Measurements from ENCODE around the gene AQP10.
"Not testable (repeated sequence)": the region's sequence is repeated elsewhere in the genome, so short reads cannot be mapped to it uniquely, and the experiment has no call there.

Gene AQP10

DNA sequence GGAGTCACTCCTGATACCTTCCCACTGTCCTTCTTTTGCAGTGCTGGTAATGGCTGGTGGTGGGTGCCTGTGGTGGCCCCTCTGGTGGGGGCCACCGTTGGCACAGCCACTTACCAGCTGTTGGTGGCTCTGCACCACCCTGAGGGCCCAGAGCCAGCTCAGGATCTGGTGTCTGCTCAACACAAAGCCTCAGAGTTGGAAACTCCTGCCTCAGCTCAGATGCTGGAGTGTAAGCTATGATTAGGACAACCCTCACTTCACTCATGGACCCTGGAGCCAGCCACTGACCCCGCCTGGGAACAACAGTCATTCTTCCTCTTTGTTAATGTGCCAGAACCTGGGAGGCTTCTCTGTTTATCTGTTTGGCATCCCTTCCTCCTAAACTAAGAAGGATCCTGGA is 3.3 kb downstream of the AQP10 start:
- DNase-seq (ENCODE audit: low spot score), result no peak

DNA sequence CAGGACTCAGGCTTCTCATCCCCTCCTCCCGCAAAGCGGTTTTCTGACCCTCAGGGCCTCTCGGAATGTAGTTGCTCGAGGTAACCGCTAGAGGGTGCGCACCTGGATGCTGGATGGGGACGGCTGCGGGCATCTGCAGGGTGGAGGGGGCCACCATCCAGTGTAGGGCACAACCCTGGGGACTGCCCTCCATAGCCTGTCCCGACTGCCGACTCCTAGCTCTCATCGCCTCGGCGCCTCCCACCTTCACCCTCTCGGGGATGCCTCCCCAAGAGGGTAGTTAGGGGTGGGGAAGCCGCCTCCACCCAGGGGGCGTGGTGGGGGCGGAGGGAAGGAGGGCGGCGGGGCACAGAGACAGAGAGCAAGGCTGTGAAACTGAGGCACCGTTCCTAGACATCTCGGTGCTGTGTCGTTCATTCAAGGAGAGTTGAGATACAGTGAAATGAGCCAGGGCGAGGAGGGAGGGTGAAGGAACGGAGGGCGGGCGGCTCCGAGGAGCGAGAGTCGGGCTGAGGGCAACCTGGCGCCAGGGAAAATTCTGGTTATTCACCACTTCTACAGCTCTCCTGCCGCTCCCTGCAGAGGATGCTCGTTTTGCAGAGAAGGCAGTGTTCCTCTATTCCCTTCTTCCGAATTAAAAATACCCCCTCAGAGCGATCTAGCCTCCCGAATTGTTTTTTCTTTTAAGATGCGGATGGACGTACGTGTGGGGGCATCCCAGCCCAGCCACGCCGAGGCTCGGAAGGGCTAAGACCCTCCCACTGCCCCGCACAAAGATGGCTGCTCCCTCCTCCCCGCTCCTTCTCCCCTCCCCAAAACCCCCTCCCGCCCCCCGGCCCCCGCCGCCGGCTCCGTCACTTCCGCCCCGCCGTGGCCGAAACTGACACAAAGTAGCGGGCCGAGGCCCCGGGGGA is 4.0 kb downstream of the AQP10 start, which contains the start of gene ATP8B2:
Gene ATP8B2 (plus strand): TSS at position 857 of the 914 bp plus-strand sequence. CDS start 2,617 bp downstream, outside the sequence.
- peak; percentile 92 for DNase-seq (ENCODE audit: low spot score)

DNA sequence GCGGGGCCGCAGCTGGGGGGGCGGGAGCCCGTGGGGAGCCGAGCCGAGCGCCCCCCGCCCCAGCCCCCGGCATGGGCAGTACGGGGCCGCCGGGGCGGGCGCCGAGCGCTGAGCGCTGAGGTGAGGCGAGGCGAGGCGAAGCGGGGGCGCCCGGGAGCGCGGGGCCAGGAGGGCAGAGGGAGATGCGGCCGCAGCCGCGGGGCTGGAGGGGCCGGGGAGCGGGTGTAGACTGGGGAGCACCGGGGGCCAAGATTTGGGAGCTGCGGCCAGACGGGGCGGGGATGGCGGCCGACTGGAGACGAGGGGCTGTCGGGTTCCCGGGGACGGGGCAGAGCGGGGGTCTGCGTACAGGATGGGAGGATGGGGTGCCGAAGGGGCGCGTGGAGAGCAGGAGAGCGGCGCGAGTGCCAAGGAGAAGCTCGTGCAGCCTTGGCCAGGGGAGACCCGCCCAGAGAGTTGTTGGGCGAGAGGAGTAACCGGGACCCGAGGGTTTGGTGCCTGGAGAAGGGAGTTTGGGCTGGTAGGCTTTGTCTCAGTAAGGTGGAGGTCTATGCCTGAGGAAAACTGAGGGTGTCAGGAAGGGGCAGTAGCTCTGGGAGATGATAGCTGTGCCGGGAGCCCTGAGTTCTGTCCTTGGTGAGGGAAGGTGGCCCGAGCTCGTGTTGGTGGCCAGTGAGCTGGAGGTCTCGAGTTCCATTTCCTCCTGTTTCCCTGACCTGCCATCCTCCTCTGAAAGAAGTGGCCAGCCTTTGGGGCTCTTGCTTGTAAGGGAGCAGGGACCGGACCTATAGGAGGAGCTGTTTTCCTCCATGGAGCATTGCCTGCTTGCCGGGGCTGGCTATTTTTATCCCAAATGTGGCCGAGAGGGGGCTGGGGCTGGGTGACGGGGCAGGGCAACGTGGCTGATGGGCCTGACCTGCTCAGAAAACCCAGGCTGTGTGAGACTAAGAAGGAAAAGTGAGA is 5.0 kb downstream of the AQP10 start:
- peak; percentile 81 for DNase-seq (ENCODE audit: low spot score)

DNA sequence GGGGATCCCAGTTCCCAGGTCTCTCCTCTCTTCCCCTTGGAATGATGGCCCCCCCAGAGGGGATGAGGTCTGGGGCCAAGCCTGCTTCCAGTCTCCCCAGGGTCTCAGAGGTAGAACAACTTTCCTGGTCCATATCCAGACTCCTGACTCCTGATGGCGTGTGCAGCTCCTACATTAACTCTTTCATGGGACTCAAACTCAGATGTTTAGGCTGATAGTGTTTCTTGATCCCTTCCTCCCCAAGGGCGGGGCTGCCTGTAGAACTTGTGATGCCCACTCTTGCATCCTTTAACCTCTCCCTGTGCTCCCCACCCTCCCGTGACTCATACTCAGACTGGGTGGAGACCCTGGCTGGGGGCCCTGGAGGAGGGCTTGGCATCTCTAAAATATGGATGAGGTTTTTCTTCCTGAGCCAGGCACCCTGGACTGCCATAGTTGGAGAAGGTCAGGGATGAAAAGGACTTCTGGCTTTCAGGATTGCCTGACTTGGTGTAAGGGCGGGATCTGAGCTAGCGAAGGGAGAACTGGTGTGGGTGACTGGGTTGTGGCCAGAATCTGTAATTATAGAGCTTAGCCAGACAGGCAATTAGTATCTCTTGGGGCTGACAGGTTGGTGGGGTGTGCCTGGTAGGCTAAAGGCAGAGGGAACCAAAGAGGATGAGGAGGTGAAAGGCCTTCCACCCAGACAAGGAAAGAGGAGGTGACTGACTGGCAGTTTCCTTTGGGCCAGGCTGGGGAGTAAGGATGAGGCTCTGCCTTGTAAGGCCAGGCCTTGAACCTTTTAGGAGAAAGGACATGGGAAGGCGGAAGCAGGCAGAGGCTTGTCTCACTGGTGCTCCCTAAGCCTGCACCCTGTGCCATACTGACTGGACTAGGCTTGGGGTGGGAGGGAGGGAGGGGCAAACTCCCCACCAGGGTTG is 5.9 kb downstream of the AQP10 start:
- DNase-seq (ENCODE audit: low spot score), result no peak

DNA sequence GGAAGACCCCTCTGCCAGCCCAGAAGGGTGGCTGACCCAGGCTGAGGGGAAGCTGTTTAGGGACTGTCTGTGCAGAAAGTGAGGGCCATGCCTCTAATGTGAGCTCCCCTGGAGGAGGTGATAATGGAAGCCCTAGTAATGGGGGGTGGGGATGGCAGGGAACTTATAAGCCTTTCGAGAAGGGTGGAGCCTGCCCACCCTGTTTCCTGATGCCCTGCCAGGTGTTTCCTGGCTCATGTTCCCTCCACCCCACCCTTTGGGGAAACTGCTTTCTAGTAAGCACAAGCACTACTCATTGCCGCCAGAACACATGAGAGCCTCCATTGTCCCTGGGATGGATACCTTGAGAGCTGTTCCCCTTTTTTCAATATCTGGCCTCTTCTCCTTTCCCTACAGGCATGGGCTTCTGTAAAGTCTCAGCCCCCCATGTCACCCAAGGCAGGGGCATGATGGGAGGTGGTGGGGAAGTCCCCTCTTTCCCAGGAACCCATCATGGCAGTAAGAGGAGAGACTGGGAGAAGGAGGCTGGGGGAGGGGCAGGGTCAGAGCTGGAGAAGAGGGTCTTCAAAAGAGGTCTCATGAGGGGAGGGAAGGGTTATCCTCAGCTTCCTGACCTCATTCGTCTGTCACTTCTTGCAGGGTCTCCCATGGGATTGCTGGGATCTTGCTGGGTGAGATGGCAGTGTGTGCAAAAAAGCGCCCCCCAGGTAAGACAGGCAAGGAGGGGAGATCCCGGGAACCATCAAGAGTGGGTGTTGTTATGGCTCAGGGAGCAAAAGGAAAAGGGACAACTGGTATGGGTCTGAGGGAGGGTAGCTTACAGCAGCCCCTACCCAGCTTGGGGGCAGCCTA is 6.8 kb downstream of the AQP10 start:
- no peak for DNase-seq (ENCODE audit: low spot score)

DNA sequence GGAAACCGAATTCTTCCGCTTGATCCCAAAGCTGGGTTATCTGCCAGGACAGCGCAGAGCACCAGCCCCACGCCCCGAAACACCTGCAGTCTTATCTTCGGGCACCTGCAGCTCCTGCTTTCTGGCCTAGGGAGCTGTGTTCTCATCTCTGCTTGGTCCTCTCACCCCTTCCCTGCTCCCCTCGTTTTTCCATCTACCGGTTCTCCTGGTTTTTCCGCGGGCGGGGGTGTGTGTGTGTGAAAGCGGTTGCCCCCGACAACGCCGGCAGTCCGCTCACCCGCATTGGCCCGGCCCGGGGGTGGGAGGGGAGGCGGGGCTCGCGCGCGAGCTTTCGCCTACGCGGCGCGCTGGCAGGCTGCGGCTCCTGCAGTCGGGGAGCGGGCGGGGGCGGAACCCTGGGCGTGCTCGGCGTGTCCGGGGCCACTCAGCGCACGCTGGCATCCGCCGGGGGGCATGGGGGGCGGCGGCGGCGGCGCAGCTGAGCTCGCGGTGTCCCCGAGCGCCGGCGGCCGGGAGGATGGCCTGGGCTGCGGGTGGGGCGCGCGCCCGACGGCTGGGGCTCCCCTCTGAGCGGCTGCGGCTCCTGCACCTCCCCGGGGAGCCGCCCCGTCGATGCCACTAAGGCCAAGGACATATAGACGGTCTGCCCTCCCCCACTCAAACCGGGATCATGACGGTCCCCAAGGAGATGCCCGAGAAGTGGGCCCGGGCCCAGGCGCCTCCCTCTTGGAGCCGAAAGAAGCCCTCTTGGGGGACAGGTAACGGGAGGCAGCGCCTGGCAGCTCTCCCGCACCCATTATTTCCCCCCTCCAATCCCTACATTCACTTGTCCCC is 7.6 kb downstream of the AQP10 start:
- DNase-seq (ENCODE audit: low spot score), result peak; percentile 88

DNA sequence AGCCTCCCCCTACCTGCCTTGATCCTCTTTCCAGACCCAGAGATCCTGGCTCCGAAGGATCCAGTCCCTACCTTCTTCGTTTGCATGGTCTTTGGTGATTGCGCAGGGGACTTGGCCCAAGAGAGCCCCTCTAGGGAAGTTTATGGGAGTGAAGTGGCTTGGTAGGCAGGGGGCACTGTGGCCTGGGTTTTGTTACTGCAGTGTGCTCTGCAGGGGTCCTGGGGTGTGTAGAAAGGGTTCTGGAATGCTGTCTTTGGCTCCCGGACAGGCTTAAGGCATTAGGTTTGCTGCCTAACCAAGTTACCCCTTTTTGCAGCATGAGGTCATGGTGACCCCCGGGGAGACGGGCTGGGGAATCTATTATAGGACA is 8.2 kb downstream of the AQP10 start:
- no peak for DNase-seq (ENCODE audit: low spot score)

DNA sequence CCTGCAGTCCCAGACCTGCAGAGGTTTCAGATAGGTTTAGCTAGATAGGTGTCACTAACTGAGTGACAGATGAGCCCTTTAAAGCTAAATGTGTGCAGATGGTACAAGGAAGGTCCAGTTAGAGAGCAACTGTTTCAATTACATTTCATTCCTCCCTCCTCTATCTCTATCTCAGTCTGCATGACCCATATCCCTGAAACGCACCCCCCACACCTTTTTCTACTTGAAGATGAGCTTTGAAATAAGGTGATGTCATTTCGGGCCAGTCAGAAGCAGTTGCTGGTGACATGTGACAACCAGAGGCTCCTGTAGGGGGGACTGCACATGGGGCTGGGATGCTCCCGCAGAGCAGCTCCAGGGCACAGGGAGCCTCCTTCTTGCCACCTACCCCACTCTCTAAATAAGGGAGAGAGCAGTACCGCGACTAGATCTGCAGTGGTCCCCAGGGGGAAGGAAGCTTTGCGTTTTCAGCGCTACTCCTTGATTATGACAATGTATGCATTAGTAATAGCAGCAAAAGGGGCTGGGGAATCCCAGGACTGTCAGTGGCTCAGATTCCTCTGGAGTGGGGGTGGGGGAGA is 8.7 kb downstream of the AQP10 start:
- DNase-seq (ENCODE audit: low spot score), result no peak

DNA sequence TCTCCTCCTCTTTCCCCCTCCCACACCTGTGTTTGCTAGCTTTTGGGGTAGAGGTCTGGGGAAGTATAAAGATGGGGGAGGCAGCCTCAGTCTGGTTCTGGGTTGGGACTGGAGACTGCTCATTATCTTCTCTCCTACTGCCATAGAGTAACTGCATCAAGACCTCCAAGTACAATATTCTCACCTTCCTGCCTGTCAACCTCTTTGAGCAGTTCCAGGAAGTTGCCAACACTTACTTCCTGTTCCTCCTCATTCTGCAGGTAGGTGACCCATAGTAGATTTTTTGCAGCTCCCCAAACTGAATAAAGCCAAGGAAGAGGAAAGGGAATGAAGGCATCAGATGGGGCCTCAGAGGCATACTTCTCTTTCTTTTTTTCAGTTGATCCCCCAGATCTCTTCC is 9.8 kb downstream of the AQP10 start:
- no peak for DNase-seq (ENCODE audit: low spot score)

DNA sequence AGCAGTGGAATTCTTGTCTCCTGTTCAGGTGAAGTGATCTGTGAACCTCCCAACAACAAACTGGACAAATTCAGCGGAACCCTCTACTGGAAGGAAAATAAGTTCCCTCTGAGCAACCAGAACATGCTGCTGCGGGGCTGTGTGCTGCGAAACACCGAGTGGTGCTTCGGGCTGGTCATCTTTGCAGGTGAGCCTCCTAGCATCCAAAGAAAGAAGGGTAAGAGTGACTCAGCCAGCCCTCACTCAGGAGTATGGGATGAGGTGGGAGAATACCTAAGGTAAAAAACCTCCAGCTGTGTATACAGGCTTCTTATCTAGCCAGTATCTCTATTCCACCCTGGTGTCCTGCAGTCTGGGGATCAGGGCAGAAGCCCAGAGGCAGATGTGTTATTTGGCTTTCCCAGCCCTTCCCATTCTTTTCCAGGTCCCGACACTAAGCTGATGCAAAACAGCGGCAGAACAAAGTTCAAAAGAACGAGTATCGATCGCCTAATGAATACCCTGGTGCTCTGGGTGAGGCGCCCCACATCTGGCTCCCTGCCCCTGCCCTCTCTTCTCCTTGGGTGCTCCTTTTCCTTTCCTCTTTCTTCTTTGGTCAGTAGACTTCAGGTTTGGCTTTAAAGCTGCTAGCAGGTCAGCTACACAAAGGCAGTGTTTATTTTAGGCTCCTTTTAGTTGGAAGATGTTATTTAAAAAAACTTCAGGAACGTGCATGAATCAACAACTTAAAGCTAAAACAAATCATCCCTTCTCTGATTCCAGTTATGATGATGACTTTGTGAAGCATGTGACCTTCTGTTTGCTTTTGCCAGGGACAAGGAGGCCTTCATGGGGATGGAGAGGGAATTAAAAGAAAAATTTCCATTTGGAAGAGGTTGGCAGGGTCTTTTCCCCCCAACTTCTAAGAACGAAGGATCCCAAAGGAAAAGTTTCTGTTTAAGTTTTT is 13.5 kb downstream of the AQP10 start:
- peak; percentile 30 for DNase-seq (ENCODE audit: low spot score)

DNA sequence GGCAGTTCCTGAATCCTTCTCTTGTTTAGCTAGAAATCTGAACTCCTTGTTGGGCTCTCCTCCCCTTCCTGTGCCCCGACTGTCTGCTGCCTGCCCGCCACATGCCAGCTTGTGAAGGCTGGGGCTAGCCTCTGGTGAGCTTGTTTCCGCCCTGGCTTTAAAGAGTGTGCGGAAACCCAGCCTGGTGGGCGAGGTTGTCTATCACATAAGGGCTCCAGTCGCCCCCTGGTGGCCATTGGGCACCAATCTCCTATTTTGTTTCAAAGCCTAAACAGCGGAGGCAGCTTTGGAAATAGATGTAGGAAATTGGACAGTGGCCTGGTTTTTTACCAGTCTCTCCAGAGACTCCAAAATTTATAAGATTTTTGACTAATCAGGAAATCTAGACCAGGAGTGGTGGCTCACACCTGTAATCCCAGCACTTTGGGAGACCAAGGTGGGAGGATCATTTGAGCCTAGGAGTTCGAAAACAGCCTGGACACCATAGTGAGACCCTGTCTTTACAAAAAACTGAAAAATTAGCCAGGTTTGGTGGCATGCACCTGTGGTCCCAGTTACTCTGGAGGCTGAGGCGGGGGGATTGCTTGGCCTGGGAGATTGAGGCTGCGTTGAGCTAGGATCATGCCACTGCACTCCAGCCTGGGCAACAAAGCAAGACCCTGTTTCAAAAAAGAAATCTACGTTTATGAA is 14.3 kb downstream of the AQP10 start:
- peak; percentile 86 for DNase-seq (ENCODE audit: low spot score)

DNA sequence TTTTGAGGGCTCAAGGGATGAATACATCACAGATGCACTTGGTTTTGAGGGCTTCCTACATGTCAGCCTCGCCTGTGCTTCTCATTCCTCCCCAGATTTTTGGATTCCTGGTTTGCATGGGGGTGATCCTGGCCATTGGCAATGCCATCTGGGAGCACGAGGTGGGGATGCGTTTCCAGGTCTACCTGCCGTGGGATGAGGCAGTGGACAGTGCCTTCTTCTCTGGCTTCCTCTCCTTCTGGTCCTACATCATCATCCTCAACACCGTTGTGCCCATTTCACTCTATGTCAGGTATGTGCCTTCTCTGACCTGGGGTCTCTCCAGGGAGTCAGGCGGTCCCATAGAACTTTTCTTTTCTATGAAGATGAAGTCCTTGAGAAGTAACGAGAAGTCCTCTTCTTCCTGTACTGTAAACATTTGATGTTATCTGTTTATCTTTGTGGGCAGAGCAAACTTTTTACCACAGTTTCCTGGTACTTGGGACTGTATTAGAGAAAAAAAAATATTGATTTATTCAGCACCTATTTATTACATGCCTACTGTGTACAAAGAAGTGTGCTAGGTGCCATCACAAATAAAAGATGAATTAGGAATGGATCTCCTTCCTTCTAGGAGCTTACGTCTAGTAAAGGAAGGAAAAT is 16.5 kb downstream of the AQP10 start:
- DNase-seq (ENCODE audit: low spot score), result no peak

DNA sequence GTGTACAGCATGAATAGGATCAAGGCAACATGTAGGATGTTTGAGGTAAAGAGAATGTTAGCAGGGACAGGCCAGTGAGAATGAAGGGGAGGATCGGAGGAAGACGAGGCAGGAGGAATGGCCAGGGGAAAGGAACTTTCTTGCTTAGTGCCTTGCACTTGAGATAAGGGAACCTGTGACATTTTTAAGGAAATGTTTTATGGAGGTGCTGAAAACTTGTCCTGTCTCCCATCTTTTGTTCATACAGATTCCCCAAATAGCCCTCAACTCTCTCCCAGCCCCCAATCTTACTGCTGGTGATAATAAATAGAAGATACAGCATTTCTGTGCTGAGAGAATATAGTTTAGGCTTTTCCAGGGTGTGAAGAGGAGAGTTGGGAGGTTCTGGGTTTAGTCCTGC is 18.0 kb downstream of the AQP10 start:
- no peak for DNase-seq (ENCODE audit: low spot score)

DNA sequence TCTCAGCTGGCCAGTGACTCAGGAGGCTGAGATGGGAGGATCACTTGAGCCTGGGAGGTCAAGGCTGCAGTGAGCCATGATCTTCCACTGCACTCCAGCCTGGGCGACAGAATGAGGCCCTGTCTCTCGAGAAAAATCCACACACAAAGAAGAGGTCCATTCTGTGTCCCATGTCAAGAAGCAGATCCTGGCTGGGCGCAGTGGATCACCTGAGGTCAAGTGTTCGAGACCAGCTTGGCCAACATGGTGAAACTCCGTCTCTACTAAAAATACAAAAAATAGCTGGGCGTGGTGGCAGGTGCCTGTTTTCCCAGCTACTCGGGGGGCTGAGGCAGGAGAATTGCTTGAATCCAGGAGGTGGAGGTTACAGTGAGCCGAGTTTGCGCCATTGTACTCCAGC is 20.5 kb downstream of the AQP10 start:
- DNase-seq (ENCODE audit: low spot score), result not testable (repeated sequence)

DNA sequence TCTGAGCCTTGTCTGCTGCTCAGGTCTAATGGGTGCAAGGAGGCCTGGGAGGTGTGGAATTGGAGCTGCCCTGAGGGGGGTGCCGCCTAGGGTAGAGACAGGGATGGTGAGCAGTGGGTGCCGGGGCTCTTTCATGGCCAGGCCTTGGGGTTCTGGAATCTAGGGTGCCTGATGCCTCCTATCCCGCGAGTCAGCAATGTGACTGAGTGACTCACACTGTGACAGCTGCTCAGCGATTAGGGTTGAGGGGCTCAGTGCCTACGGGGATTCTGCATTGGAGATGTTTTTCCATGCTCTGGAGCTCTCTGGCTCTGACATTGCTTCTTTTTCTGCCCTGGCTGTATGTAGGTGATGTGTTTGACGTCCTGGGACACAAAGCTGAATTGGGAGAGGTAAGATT is 21.2 kb downstream of the AQP10 start:
- DNase-seq (ENCODE audit: low spot score), result no peak

DNA sequence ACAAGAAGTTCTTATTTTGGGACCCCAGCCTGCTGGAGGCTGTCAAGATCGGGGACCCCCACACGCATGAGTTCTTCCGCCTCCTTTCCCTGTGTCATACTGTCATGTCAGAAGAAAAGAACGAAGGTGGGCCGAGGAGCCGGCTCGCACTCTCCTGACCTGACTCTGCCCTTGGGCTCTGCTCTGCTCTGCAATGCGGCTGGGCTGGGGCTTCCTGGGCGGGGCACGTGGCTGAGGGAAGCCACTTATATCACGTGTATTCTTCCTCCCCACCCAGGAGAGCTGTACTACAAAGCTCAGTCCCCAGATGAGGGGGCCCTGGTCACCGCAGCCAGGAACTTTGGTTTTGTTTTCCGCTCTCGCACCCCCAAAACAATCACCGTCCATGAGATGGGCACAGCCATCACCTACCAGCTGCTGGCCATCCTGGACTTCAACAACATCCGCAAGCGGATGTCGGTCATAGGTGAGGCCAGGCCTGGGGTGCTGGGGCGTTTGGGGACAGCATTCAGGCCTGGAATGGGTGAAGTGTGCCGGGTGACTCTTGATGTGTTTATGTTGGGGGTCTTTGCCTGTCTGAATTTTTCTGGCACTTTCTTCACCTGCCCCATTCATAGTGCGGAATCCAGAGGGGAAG is 22.1 kb downstream of the AQP10 start:
- DNase-seq (ENCODE audit: low spot score), result no peak
